Measurements from ENCODE around the gene HACD3. TPM values are rescaled to one million over a fixed set of nuclear protein-coding genes. Genes with fewer than 3 reads are reported as not detected.

HACD3 gene
- total RNA-seq, 4 donors from 2014 or later = 19.1 to 29.6 (median 24.8) TPM

GRCh38 chr15:65580287-65580686, 50.0 kb downstream of the HACD3 start:
- TF ChIP-seq POLR2AphosphoS5 (IDR thresholded peaks at IDR 0.05) (no peak), CTCF (IDR thresholded peaks at IDR 0.05) (no peak), EP300 (IDR thresholded peaks at IDR 0.05) (no peak), POLR2A (IDR thresholded peaks at IDR 0.05; ENCODE audit: low read depth) (no peak)
- Histone ChIP-seq H3K4me3 (no peak overlapping the region), H3K4me1 (peaks cover 0 to 8% (median 0%) of the 10 kb centered on the region in 4 donors), H3K36me3 (peaks cover 32 to 97% (median 75%) of the 10 kb centered on the region in 4 donors), H3K9me3 (no peaks in the 10 kb centered on the region), H3K27me3 (no peaks in the 10 kb centered on the region), H3K27ac (replicated peaks in 1 of 4) (no peak overlapping the region)
- intact Hi-C loops (cut with DNase I) = no loop called here
- no peak for DNase-seq (ENCODE audit: extremely low spot score)

- Histone ChIP-seq H3K27me3 (no peaks in the 10 kb centered on the region), H3K9me3 (no peaks in the 10 kb centered on the region), H3K4me1 (peaks cover 0 to 8% (median 0%) of the 10 kb centered on the region in 4 donors), H3K4me3 (no peak overlapping the region), H3K27ac (replicated peaks in 1 of 4) (peak overlapping the region in 2 of 4 donors; percentile 22 to 24), H3K36me3 (peaks cover 35 to 100% (median 80%) of the 10 kb centered on the region in 4 donors)
- intact Hi-C loops (cut with DNase I) = no loop called here
- no peak for TF ChIP-seq POLR2AphosphoS5 (IDR thresholded peaks at IDR 0.05)
- no peak for TF ChIP-seq POLR2A (IDR thresholded peaks at IDR 0.05; ENCODE audit: low read depth)
- TF ChIP-seq CTCF (IDR thresholded peaks at IDR 0.05) = no peak
- TF ChIP-seq EP300 (IDR thresholded peaks at IDR 0.05) = no peak
- DNase-seq (ENCODE audit: extremely low spot score) = no peak
- 66% methylated on average over 1 of the region's 1 CpG for WGBS
Measured at GRCh38 chr15:65583701-65584100, 53.4 kb downstream of the HACD3 start.

- intact Hi-C loops (cut with DNase I) = no loop called here
- peaks cover 30 to 100% (median 80%) of the 10 kb centered on the region in 4 donors for H3K36me3 ChIP-seq
- peaks cover 0 to 8% (median 0%) of the 10 kb centered on the region in 4 donors for H3K4me1 ChIP-seq
- no peak overlapping the region for H3K27ac ChIP-seq (replicated peaks in 1 of 4)
- H3K9me3 ChIP-seq = no peaks in the 10 kb centered on the region
- DNase-seq (ENCODE audit: extremely low spot score) = no peak
- no peak overlapping the region for H3K4me3 ChIP-seq
- TF ChIP-seq CTCF (IDR thresholded peaks at IDR 0.05) = no peak
- TF ChIP-seq POLR2AphosphoS5 (IDR thresholded peaks at IDR 0.05) = no peak
- H3K27me3 ChIP-seq = no peaks in the 10 kb centered on the region
Measured at GRCh38 chr15:65584241-65584640, 54.0 kb downstream of the HACD3 start.

- no peak overlapping the region for H3K27ac ChIP-seq (replicated peaks in 1 of 4)
- H3K9me3 ChIP-seq = no peaks in the 10 kb centered on the region
- peaks cover 0 to 8% (median 0%) of the 10 kb centered on the region in 4 donors for H3K4me1 ChIP-seq
- H3K27me3 ChIP-seq = no peaks in the 10 kb centered on the region
- intact Hi-C loops (cut with DNase I) = no loop called here
- no peak for TF ChIP-seq CTCF (IDR thresholded peaks at IDR 0.05)
- TF ChIP-seq POLR2AphosphoS5 (IDR thresholded peaks at IDR 0.05) = no peak
- no peak for TF ChIP-seq EP300 (IDR thresholded peaks at IDR 0.05)
- no peak for TF ChIP-seq POLR2A (IDR thresholded peaks at IDR 0.05; ENCODE audit: low read depth)
- no peak for DNase-seq (ENCODE audit: extremely low spot score)
- peaks cover 31 to 100% (median 82%) of the 10 kb centered on the region in 4 donors for H3K36me3 ChIP-seq
- no peak overlapping the region for H3K4me3 ChIP-seq
- 91% methylated on average over 1 of the region's 1 CpG for WGBS
Measured at GRCh38 chr15:65587094-65587493, 56.8 kb downstream of the HACD3 start.

- no peaks in the 10 kb centered on the region for H3K9me3 ChIP-seq
- intact Hi-C loops (cut with DNase I) = no loop called here
- no peaks in the 10 kb centered on the region for H3K4me1 ChIP-seq
- H3K4me3 ChIP-seq = no peak overlapping the region
- TF ChIP-seq EP300 (IDR thresholded peaks at IDR 0.05) (no peak), POLR2AphosphoS5 (IDR thresholded peaks at IDR 0.05) (no peak), POLR2A (IDR thresholded peaks at IDR 0.05; ENCODE audit: low read depth) (no peak), CTCF (IDR thresholded peaks at IDR 0.05) (no peak)
- no peaks in the 10 kb centered on the region for H3K27me3 ChIP-seq
- 72% methylated on average over 3 of the region's 3 CpGs for WGBS
- no peak overlapping the region for H3K27ac ChIP-seq (replicated peaks in 1 of 4)
- DNase-seq (ENCODE audit: extremely low spot score) = no peak
- peaks cover 30 to 97% (median 89%) of the 10 kb centered on the region in 4 donors for H3K36me3 ChIP-seq
Measured at GRCh38 chr15:65595960-65596359, 65.7 kb downstream of the HACD3 start.
